ENCODE results near the gene NFE2L2. TPM values are rescaled to one million over a fixed set of nuclear protein-coding genes. Genes with fewer than 3 reads are reported as not detected.

The NFE2L2 gene
- 26.2 and 27.0 TPM in 2 replicates for total RNA-seq (2014; rRNA removed; shearing (Covaris generic))
- 58.1 and 58.6 TPM in 2 replicates for total RNA-seq (2022)
- Bru-seq, nascent RNA, result percentile 91 among the genes with signal in this experiment
- BruChase-seq, experiment 1, labeled RNA remaining after a 6-hour chase, result percentile 88 among the genes with signal in this experiment
- BruChase-seq, experiment 2, labeled RNA remaining after a 2-hour chase, result percentile 91 among the genes with signal in this experiment
- long read RNA-seq, transcript NFE2L2-201 (5 exons, 2,853 nt), result major isoform, 84 of 113 reads
- long read RNA-seq, transcript NFE2L2-202 (5 exons, 2,651 nt), result minor isoform, 11 of 113 reads
- long read RNA-seq, partial matches to known transcripts, result 4 of 113 reads
- long read RNA-seq, other reads (novel, unspliced or antisense), result 13 of 113 reads

- no peaks in the 10 kb centered on the region for H3K9me2 ChIP-seq (ENCODE audit: insufficient read depth, low read length)
- H3K4me1 ChIP-seq (ENCODE audit: insufficient read depth, low read length, poor library complexity, severe bottlenecking), result peaks cover 38% of the 10 kb centered on the region
- TF ChIP-seq CTCF (conservative IDR thresholded peaks at IDR 0.05; ENCODE audit: low read length) (peak; percentile 76), EZH2phosphoT487 (IDR thresholded peaks at IDR 0.05; ENCODE audit: borderline replicate concordance, low read depth, low read length) (no peak)
- intact Hi-C loops (cut with micrococcal nuclease; ENCODE audit: unreplicated experiment), result loop anchor here (1.0 to 10.0 kb wide), 3 partner anchors 38 to 1190 kb away; partner anchors contain the start of genes PJVK and PRKRA
- TSS peak; percentile 92 for BruUV-seq (replicated peaks)
- ChIA-PET POLR2A (interaction anchor here (0.6 to 5.2 kb wide), 23 partner anchors 8 to 439 kb away, joined by 3 to 52 read pairs (median 3); partner anchors contain the start of gene HNRNPA3), CTCF (ENCODE audit: unreplicated experiment) (interaction anchor here (0.9 to 1.7 kb wide), 5 partner anchors 21 to 100 kb away, joined by 3 to 4 read pairs (median 3); no protein-coding TSS in a partner anchor)
- H3K9me3 ChIP-seq (ENCODE audit: low read length), result no peaks in the 10 kb centered on the region
- H3K4me3 ChIP-seq (ENCODE audit: low read depth, low read length, poor library complexity, severe bottlenecking), result peak within 1 kb of the TSS; percentile 78
- peak within 1 kb of the TSS; percentile 94 for H3K27ac ChIP-seq (ENCODE audit: low read depth, low read length, poor library complexity, severe bottlenecking)
- H2AFZ ChIP-seq (ENCODE audit: low read length), result peak within 1 kb of the TSS; percentile 70
- H3K36me3 ChIP-seq (ENCODE audit: insufficient read depth, low read length), result peaks cover 19% of the 10 kb centered on the region
- H3K4me2 ChIP-seq (ENCODE audit: low read length), result peak within 1 kb of the TSS; percentile 91
- DNase-seq (ENCODE audit: low spot score), result peak; percentile 93
- peaks cover 35% of the 10 kb centered on the region for H3K79me2 ChIP-seq (ENCODE audit: insufficient read depth, low read depth, low read length)
- H4K20me1 ChIP-seq (ENCODE audit: insufficient read depth, low read length), result peaks cover 26% of the 10 kb centered on the region
Measured at GRCh38 chr2:177264693-177265587, at the start of gene NFE2L2. TSS of gene NFE2L2 (minus strand) at chr2:177264727. CDS start at chr2:177264576, 151 bp downstream.

GRCh38 chr2:177314194-177314593 lies 49.7 kb upstream of the NFE2L2 start:
- BruUV-seq (replicated peaks), result no TSS peak
- Histone ChIP-seq H3K4me2 (ENCODE audit: low read length) (no peak overlapping the region), H3K36me3 (ENCODE audit: insufficient read depth, low read length) (no peaks in the 10 kb centered on the region), H3K79me2 (ENCODE audit: insufficient read depth, low read depth, low read length) (no peaks in the 10 kb centered on the region), H3K4me3 (ENCODE audit: low read depth, low read length, poor library complexity, severe bottlenecking) (no peak overlapping the region), H3K27ac (ENCODE audit: low read depth, low read length, poor library complexity, severe bottlenecking) (no peak overlapping the region), H4K20me1 (ENCODE audit: insufficient read depth, low read length) (no peaks in the 10 kb centered on the region), H3K9me3 (ENCODE audit: low read length) (no peaks in the 10 kb centered on the region), H2AFZ (ENCODE audit: low read length) (0 out of 2 replicates have a peak overlapping the region, but pooled peaks have one; percentile 24), H3K9me2 (ENCODE audit: insufficient read depth, low read length) (no peaks in the 10 kb centered on the region), H3K4me1 (ENCODE audit: insufficient read depth, low read length, poor library complexity, severe bottlenecking) (peaks cover 15% of the 10 kb centered on the region)
- ChIA-PET POLR2A (interaction anchor here (1.7 to 2.6 kb wide), 2 partner anchors 19 to 32 kb away, joined by 3 to 7 read pairs; no protein-coding TSS in a partner anchor), CTCF (ENCODE audit: unreplicated experiment) (no interaction called here)
- no peak for TF ChIP-seq EZH2phosphoT487 (IDR thresholded peaks at IDR 0.05; ENCODE audit: borderline replicate concordance, low read depth, low read length)
- no peak for TF ChIP-seq CTCF (conservative IDR thresholded peaks at IDR 0.05; ENCODE audit: low read length)
- no peak for DNase-seq (ENCODE audit: low spot score)
- intact Hi-C loops (cut with micrococcal nuclease; ENCODE audit: unreplicated experiment), result no loop called here
